Caco-2 (cell line): ENCODE results near the gene CACNA1D. TPM values are rescaled to one million over a fixed set of nuclear protein-coding genes. Genes with fewer than 3 reads are reported as not detected.

Source experiments
- BruUV-seq: library from RNA; stranded (reverse); fragments of 400-500 nt; replicated peaks from 2 replicates; lab custom pipeline; 2021; lab: Mats Ljungman, UMichigan
- CTCF ChIA-PET: fragments of 300-600 bp; sonication (Branson Sonifier 250); formaldehyde crosslinking; loops from one replicate; lab custom pipeline; 2022; ENCODE audit warnings: antibody characterized with exemption; lab: Charles Lee
- POLR2A ChIA-PET: fragments of 300-600 bp; sonication (Branson Sonifier 250); formaldehyde crosslinking; loops from one replicate; lab custom pipeline; 2022; ENCODE audit warnings: antibody characterized with exemption; lab: Charles Lee
- DNase-seq, 2 experiments: peaks; one replicate each; pipeline versions ENCODE4 v3.0.0 to v3.0.0-alpha.2; 2020 to 2022
- H3K27me3 ChIP-seq: replicated peaks from 2 replicates; pipeline ENCODE4 v1.6.0; 2011; ENCODE audit warnings: low read length; ENCODE audit not compliant: control insufficient read depth, insufficient read depth
- H3K36me3 ChIP-seq: 2 replicates; pipeline ENCODE4 v1.5.1; 2011; ENCODE audit warnings: low read length; ENCODE audit not compliant: control insufficient read depth, insufficient read depth
- H3K4me1 ChIP-seq: fragments of 250-450 bp; sonication (Bioruptor Pico); 2 replicates; pipeline ENCODE4 v1.5.1; 2020; ENCODE audit warnings: mild to moderate bottlenecking
- H3K4me3 ChIP-seq: 2 replicates; pipeline ENCODE4 v1.5.1; 2011; ENCODE audit warnings: low read depth, mild to moderate bottlenecking, control low read depth, low read length
- H3K9me3 ChIP-seq: fragments of 250-450 bp; sonication (Bioruptor Pico); 2 replicates; pipeline ENCODE4 v1.5.1; 2020; ENCODE audit warnings: mild to moderate bottlenecking, moderate library complexity
- H3K27ac Mint-ChIP-seq: one replicate; pipeline ENCODE4 v1.8.0; 2022; ENCODE audit warnings: mixed read lengths; ENCODE audit not compliant: unreplicated experiment
- H3K27me3 Mint-ChIP-seq: one replicate; pipeline ENCODE4 v1.8.0; 2022; ENCODE audit warnings: mixed read lengths; ENCODE audit not compliant: insufficient read depth, unreplicated experiment
- H3K36me3 Mint-ChIP-seq: one replicate; pipeline ENCODE4 v1.8.0; 2022; ENCODE audit warnings: mild to moderate bottlenecking, mixed read lengths; ENCODE audit not compliant: insufficient read depth, unreplicated experiment
- H3K4me1 Mint-ChIP-seq: one replicate; pipeline ENCODE4 v1.8.0; 2022; ENCODE audit warnings: low read depth, mixed read lengths; ENCODE audit not compliant: unreplicated experiment
- H3K4me3 Mint-ChIP-seq: one replicate; pipeline ENCODE4 v1.8.0; 2022; ENCODE audit warnings: mild to moderate bottlenecking, moderate library complexity, mixed read lengths; ENCODE audit not compliant: unreplicated experiment
- H3K9me3 Mint-ChIP-seq: one replicate; pipeline ENCODE4 v1.8.0; 2022; ENCODE audit warnings: mixed read lengths; ENCODE audit not compliant: unreplicated experiment
- CTCF ChIP-seq, 2 experiments: fragments of 200-600 bp in 1 of 2; IDR thresholded peaks; 1 replicate in 1 of 2; 2 replicates in 1 of 2; pipeline versions ENCODE4 v1.5.1 to v1.8.0; 2011 to 2022; ENCODE audit warnings: antibody characterized with exemption in 1 of 2, control low read depth in 1 of 2, inconsistent platforms in 1 of 2, low read depth in 1 of 2, low read length in 1 of 2, mild to moderate bottlenecking in 1 of 2, moderate library complexity in 1 of 2; ENCODE audit not compliant: insufficient read depth in 1 of 2, severe bottlenecking in 1 of 2, unreplicated experiment in 1 of 2
- intact Hi-C: fragments of 100-400 bp; cut with micrococcal nuclease; formaldehyde crosslinking; loops from one replicate; pipeline ENCODE4 v1.10.0; 2022; ENCODE audit not compliant: unreplicated experiment
- total RNA-seq: library from RNA; stranded (reverse); gene quantifications from 2 replicates; pipeline ENCODE4 v1.2.3, GENCODE V29; 2022

The CACNA1D gene
- total RNA-seq, 1 experiment from 2014 or later = 13.3 TPM

- H3K4me3 ChIP-seq = no peak overlapping the region
- no peak for DNase-seq
- TF ChIP-seq CTCF (IDR thresholded peaks at IDR 0.05; ENCODE audit: insufficient read depth in 1 of 2, low read depth in 1 of 2, low read length in 1 of 2, severe bottlenecking in 1 of 2, unreplicated experiment in 1 of 2) = no peak
- BruUV-seq = no TSS peak
- H3K9me3 ChIP-seq = no peaks in the 10 kb centered on the region
- CTCF ChIA-PET = no interaction called here
- Mint-ChIP-seq H3K4me1 (no peaks in the 10 kb centered on the region), H3K4me3 (no peak overlapping the region), H3K27ac (no peak overlapping the region), H3K9me3 (no peaks in the 10 kb centered on the region), H3K36me3 (no peaks in the 10 kb centered on the region), H3K27me3 (no peaks in the 10 kb centered on the region)
- intact Hi-C loops = no loop called here
- H3K4me1 ChIP-seq = 0 out of 2 replicates have a peak, but pooled peaks cover 6% of the 10 kb centered on the region
- H3K36me3 ChIP-seq = no peaks in the 10 kb centered on the region; the same call in 1 of the 2 replicates
- no peaks in the 10 kb centered on the region for H3K27me3 ChIP-seq
- POLR2A ChIA-PET = no interaction called here
These were observed 99.2 kb downstream of the CACNA1D start for GRCh38 chr3:53593611-53594010.

GRCh38 chr3:53594276-53594675 is 99.9 kb downstream of the CACNA1D start:
- H3K4me3 ChIP-seq = no peak overlapping the region
- Mint-ChIP-seq H3K9me3 (no peaks in the 10 kb centered on the region), H3K4me1 (no peaks in the 10 kb centered on the region), H3K4me3 (no peak overlapping the region), H3K27ac (no peak overlapping the region), H3K36me3 (no peaks in the 10 kb centered on the region), H3K27me3 (no peaks in the 10 kb centered on the region)
- no peak for TF ChIP-seq CTCF (IDR thresholded peaks at IDR 0.05; ENCODE audit: insufficient read depth in 1 of 2, low read depth in 1 of 2, low read length in 1 of 2, severe bottlenecking in 1 of 2, unreplicated experiment in 1 of 2)
- no peaks in the 10 kb centered on the region for H3K27me3 ChIP-seq
- BruUV-seq = no TSS peak
- no peaks in the 10 kb centered on the region for H3K9me3 ChIP-seq
- POLR2A ChIA-PET = no interaction called here
- no peak for DNase-seq
- CTCF ChIA-PET = no interaction called here
- H3K4me1 ChIP-seq = 0 out of 2 replicates have a peak, but pooled peaks cover 6% of the 10 kb centered on the region
- intact Hi-C loops = no loop called here
- no peaks in the 10 kb centered on the region; the same call in 1 of the 2 replicates for H3K36me3 ChIP-seq

GRCh38 chr3:53595660-53596059 is 101.2 kb downstream of the CACNA1D start:
- intact Hi-C loops = no loop called here
- no peaks in the 10 kb centered on the region for H3K27me3 ChIP-seq
- Mint-ChIP-seq H3K27me3 (no peaks in the 10 kb centered on the region), H3K4me1 (no peaks in the 10 kb centered on the region), H3K27ac (no peak overlapping the region), H3K36me3 (no peaks in the 10 kb centered on the region), H3K4me3 (no peak overlapping the region), H3K9me3 (no peaks in the 10 kb centered on the region)
- no peak overlapping the region for H3K4me3 ChIP-seq
- no peak for DNase-seq
- POLR2A ChIA-PET = no interaction called here
- no peaks in the 10 kb centered on the region for H3K9me3 ChIP-seq
- H3K36me3 ChIP-seq = no peaks in the 10 kb centered on the region
- 0 out of 2 replicates have a peak, but pooled peaks cover 6% of the 10 kb centered on the region for H3K4me1 ChIP-seq
- BruUV-seq = no TSS peak
- CTCF ChIA-PET = no interaction called here
- no peak for TF ChIP-seq CTCF (IDR thresholded peaks at IDR 0.05; ENCODE audit: insufficient read depth in 1 of 2, low read depth in 1 of 2, low read length in 1 of 2, severe bottlenecking in 1 of 2, unreplicated experiment in 1 of 2)
